Suprapubic skin (tissue), 4 donors: ENCODE measurements around the gene TRRAP. TPM values are rescaled to one million over a fixed set of nuclear protein-coding genes. Genes with fewer than 3 reads are reported as not detected.

Experiments used
- DNase-seq, 2 donors: peaks; one replicate each; pipeline ENCODE4 v3.0.0-alpha.2; 2019; ENCODE audit warnings: low spot score in 2 of 2
- H3K27ac ChIP-seq: fragments of 200-600 bp; sonication (generic); one replicate; pipeline ENCODE4 v1.5.1; 2019
- H3K27me3 ChIP-seq: fragments of 200-600 bp; sonication (generic); one replicate; pipeline ENCODE4 v1.5.1; 2019
- H3K36me3 ChIP-seq: fragments of 200-600 bp; sonication (generic); one replicate; pipeline ENCODE4 v1.5.1; 2019
- H3K4me1 ChIP-seq: fragments of 200-600 bp; sonication (generic); one replicate; pipeline ENCODE4 v1.5.1; 2019
- H3K4me3 ChIP-seq: fragments of 200-600 bp; sonication (generic); one replicate; pipeline ENCODE4 v1.5.1; 2019; ENCODE audit warnings: mild to moderate bottlenecking
- H3K9me3 ChIP-seq: fragments of 200-600 bp; sonication (generic); one replicate; pipeline ENCODE4 v1.5.1; 2019
- CTCF ChIP-seq, 2 donors: fragments of 200-600 bp in 1 of 2; fragments of 450-650 bp in 1 of 2; sonication (generic) in 1 of 2; IDR thresholded peaks; one replicate each; pipeline ENCODE4 v1.5.1; 2016 to 2019; ENCODE audit warnings: antibody characterized with exemption in 2 of 2, mild to moderate bottlenecking in 1 of 2, moderate library complexity in 1 of 2
- EP300 ChIP-seq: sonication (generic); formaldehyde crosslinking; IDR thresholded peaks from one replicate; pipeline ENCODE4 v1.6.1; 2017; ENCODE audit warnings: antibody characterized with exemption
- POLR2A ChIP-seq, 2 donors: fragments of 450-650 bp; IDR thresholded peaks; one replicate each; pipeline ENCODE4 v1.6.1; 2017; ENCODE audit warnings: antibody characterized with exemption in 2 of 2, mild to moderate bottlenecking in 2 of 2, moderate library complexity in 2 of 2
- POLR2AphosphoS5 ChIP-seq, 3 donors: sonication (generic); formaldehyde crosslinking; IDR thresholded peaks; one replicate each; pipeline ENCODE4 v1.6.1; 2017; ENCODE audit warnings: antibody characterized with exemption in 3 of 3
- WGBS: methylation state at CpG from one replicate; pipeline ENCODE4 v1.1.5; 2018; 5-methylcytosine and 5-hydroxymethylcytosine counted together
- total RNA-seq, 4 donors: library from RNA; depleted of rRNA; stranded (reverse); fragments of >200 nt; gene quantifications; one replicate each; pipeline ENCODE4 v1.1.0, GENCODE V29; 2016

The TRRAP gene
- total RNA-seq, 4 donors from 2014 or later = 46.2 to 97.1 (median 65.7) TPM

- 94% methylated on average over 15 of the region's 15 CpGs for WGBS
- TF ChIP-seq CTCF (IDR thresholded peaks at IDR 0.05) (no peak), EP300 (no peak), POLR2AphosphoS5 (IDR thresholded peaks at IDR 0.05) (no peak), POLR2A (IDR thresholded peaks at IDR 0.05) (no peak)
- Histone ChIP-seq H3K36me3 (peaks cover 92% of the 10 kb centered on the region), H3K9me3 (no peaks in the 10 kb centered on the region), H3K4me1 (no peaks in the 10 kb centered on the region), H3K27ac (no peak overlapping the region), H3K27me3 (no peaks in the 10 kb centered on the region), H3K4me3 (no peak overlapping the region)
- DNase-seq = peak; percentile 44 to 73
Measured at GRCh38 chr7:99003419-99003818, 125.1 kb downstream of the TRRAP start.

- DNase-seq = peak; percentile 30 to 54
- TF ChIP-seq POLR2AphosphoS5 (IDR thresholded peaks at IDR 0.05) = no peak
- no peak for TF ChIP-seq CTCF (IDR thresholded peaks at IDR 0.05)
- no peak for TF ChIP-seq EP300
- no peak for TF ChIP-seq POLR2A (IDR thresholded peaks at IDR 0.05)
- Histone ChIP-seq H3K9me3 (no peaks in the 10 kb centered on the region), H3K4me3 (no peak overlapping the region), H3K4me1 (no peaks in the 10 kb centered on the region), H3K27me3 (no peaks in the 10 kb centered on the region), H3K36me3 (peaks cover 92% of the 10 kb centered on the region), H3K27ac (no peak overlapping the region)
- WGBS = 77% methylated on average over 8 of the region's 8 CpGs
Measured at GRCh38 chr7:99004216-99004615, 125.9 kb downstream of the TRRAP start.

GRCh38 chr7:99004781-99005500 lies 126.6 kb downstream of the TRRAP start:
- peaks cover 91% of the 10 kb centered on the region for H3K36me3 ChIP-seq
- TF ChIP-seq POLR2A (IDR thresholded peaks at IDR 0.05) (no peak), CTCF (IDR thresholded peaks at IDR 0.05) (no peak), EP300 (no peak), POLR2AphosphoS5 (IDR thresholded peaks at IDR 0.05) (no peak)
- no peaks in the 10 kb centered on the region for H3K9me3 ChIP-seq
- peak; percentile 40 to 64 for DNase-seq
- no peak overlapping the region for H3K27ac ChIP-seq
- H3K27me3 ChIP-seq = no peaks in the 10 kb centered on the region
- no peaks in the 10 kb centered on the region for H3K4me1 ChIP-seq
- no peak overlapping the region for H3K4me3 ChIP-seq
- WGBS = 95% methylated on average over 26 of the region's 26 CpGs

- Histone ChIP-seq H3K4me3 (no peak overlapping the region), H3K4me1 (no peaks in the 10 kb centered on the region), H3K27ac (no peak overlapping the region), H3K36me3 (peaks cover 91% of the 10 kb centered on the region), H3K9me3 (no peaks in the 10 kb centered on the region), H3K27me3 (no peaks in the 10 kb centered on the region)
- TF ChIP-seq EP300 (no peak), POLR2AphosphoS5 (IDR thresholded peaks at IDR 0.05) (no peak), CTCF (IDR thresholded peaks at IDR 0.05) (no peak), POLR2A (IDR thresholded peaks at IDR 0.05) (no peak)
- 91% methylated on average over 13 of the region's 15 CpGs for WGBS
- peak; percentile 45 to 74 for DNase-seq
Measured at GRCh38 chr7:99005776-99006175, 127.4 kb downstream of the TRRAP start.

GRCh38 chr7:99006739-99007424 lies 128.6 kb downstream of the TRRAP start:
- H3K36me3 ChIP-seq = peaks cover 93% of the 10 kb centered on the region
- 91% methylated on average over 11 of the region's 11 CpGs for WGBS
- peak in 1 of 2 donors; percentile 14 for DNase-seq

More at GRCh38 chr7:99006739-99007424, 128.6 kb downstream of the TRRAP start:
- H3K4me1 ChIP-seq = no peaks in the 10 kb centered on the region
- H3K9me3 ChIP-seq = no peaks in the 10 kb centered on the region
- TF ChIP-seq CTCF (IDR thresholded peaks at IDR 0.05) = no peak
- TF ChIP-seq EP300 = no peak
- TF ChIP-seq POLR2AphosphoS5 (IDR thresholded peaks at IDR 0.05) = no peak
- TF ChIP-seq POLR2A (IDR thresholded peaks at IDR 0.05) = no peak
- no peaks in the 10 kb centered on the region for H3K27me3 ChIP-seq
- H3K4me3 ChIP-seq = no peak overlapping the region
- H3K27ac ChIP-seq = no peak overlapping the region
